ENCODE data around the gene UBXN2A. TPM values are rescaled to one million over a fixed set of nuclear protein-coding genes. Genes with fewer than 3 reads are reported as not detected.

Gene UBXN2A
- total RNA-seq, 1 donor from 2014 or later: 16.2 TPM

DNA sequence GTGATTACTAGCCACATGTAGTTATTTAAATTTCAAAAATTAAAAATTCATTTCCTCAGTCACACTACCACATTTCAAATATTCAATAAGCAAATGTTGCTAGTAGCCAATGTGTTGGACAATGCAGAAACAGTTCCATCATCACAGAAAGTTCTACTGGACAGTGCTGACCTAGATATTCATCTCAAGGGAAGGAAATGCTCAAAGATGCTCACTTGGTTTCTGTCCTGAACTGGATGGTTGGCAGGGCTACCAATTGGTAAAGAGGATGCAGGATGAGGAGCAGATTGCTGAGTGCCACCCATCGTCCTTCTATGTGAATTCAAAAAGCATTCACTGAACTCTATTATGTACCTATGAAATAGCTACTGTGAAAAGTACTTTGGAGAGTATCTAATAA is 6.0 kb upstream of the UBXN2A start:
- TF ChIP-seq, protein P1, sequence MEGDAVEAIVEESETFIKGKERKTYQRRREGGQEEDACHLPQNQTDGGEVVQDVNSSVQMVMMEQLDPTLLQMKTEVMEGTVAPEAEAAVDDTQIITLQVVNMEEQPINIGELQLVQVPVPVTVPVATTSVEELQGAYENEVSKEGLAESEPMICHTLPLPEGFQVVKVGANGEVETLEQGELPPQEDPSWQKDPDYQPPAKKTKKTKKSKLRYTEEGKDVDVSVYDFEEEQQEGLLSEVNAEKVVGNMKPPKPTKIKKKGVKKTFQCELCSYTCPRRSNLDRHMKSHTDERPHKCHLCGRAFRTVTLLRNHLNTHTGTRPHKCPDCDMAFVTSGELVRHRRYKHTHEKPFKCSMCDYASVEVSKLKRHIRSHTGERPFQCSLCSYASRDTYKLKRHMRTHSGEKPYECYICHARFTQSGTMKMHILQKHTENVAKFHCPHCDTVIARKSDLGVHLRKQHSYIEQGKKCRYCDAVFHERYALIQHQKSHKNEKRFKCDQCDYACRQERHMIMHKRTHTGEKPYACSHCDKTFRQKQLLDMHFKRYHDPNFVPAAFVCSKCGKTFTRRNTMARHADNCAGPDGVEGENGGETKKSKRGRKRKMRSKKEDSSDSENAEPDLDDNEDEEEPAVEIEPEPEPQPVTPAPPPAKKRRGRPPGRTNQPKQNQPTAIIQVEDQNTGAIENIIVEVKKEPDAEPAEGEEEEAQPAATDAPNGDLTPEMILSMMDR (IDR thresholded peaks at IDR 0.05; ENCODE audit: insufficient read depth, low read length, poor library complexity, severe bottlenecking): no peak
- DNase-seq (ENCODE audit: low read depth): no peak
- H3K36me3 ChIP-seq (ENCODE audit: control insufficient read depth, insufficient read depth, low read length): no peaks in the 10 kb centered on the region

DNA sequence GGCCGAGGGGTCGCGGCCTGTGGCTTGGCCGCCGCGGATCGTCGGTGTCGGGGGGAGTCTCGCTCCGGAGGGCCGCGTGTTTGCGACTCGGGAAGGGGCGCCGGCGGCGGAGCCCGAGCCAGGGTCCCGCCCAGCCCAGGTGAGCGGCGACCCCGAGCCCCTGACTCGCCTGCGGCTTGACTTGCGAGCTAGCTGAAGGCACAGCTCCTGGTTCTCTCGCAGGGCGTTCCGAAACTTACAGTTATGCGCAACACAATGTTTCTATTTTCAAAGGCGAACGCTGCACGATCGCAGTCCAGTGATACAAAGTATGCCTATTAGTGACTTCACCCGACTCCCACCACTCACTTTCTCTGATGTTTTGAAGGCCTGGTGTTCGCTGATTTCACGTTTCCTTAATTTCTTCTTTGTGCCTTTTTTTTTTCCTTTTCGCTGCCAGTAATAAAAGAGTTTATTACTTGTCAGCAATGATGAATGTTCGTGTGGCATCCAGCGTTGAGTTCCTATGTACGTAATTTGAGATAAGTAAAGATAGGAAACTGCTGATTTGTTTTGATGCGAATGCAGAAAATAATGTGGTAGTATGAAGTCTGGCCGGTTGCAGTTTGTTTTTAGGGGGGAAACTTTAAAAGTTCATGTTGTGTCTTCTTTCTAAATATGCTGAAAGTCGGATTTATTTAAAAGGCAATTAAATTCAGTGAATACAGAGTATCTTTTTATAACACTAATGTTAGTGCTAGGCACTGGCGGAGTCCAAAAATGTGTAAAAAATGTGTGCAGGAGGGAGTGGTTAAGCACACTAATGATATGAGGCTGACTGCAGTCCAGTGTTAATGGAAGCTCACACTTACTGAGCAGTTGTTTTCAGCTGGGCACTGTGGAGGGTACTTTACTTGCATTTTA is 706 bp downstream of the UBXN2A start:
- TF ChIP-seq, protein P1 (IDR thresholded peaks at IDR 0.05; ENCODE audit: insufficient read depth, low read length, poor library complexity, severe bottlenecking): no peak
- Histone ChIP-seq H3K27me3 (ENCODE audit: control insufficient read depth, insufficient read depth, low read length) (no peaks in the 10 kb centered on the region), H3K4me3 (ENCODE audit: low read depth, low read length) (peak overlapping the region; percentile 55), H3K36me3 (ENCODE audit: control insufficient read depth, insufficient read depth, low read length) (no peaks in the 10 kb centered on the region)
- DNase-seq (ENCODE audit: low read depth): no peak

More for the DNA sequence above, 6.0 kb upstream of the UBXN2A start:
- H3K4me3 ChIP-seq (ENCODE audit: low read depth, low read length): no peak overlapping the region
- H3K27me3 ChIP-seq (ENCODE audit: control insufficient read depth, insufficient read depth, low read length): no peaks in the 10 kb centered on the region

DNA sequence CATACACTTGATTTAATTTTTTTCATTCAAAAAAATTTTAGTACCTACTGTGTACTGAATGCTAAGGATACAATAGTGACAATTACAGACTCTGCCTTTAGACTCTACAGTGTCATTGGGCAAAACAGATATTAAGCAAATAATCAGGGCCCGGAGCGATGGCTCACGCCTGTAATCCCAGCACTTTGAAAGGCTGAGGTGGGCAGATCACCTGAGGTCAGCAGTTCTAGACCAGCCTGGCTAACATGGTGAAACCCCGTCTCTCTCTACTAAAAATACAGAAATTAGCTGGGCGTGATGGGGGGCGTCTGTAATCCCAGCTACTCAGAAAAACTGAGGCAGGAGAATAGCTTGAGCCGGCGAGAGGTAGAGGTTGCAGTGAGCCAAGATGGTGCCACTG is 1.4 kb downstream of the UBXN2A start:
- no peaks in the 10 kb centered on the region for H3K36me3 ChIP-seq (ENCODE audit: control insufficient read depth, insufficient read depth, low read length)
- DNase-seq (ENCODE audit: low read depth): no peak
- no peaks in the 10 kb centered on the region for H3K27me3 ChIP-seq (ENCODE audit: control insufficient read depth, insufficient read depth, low read length)
- TF ChIP-seq, protein P1 (IDR thresholded peaks at IDR 0.05; ENCODE audit: insufficient read depth, low read length, poor library complexity, severe bottlenecking): no peak
- H3K4me3 ChIP-seq (ENCODE audit: low read depth, low read length): peak overlapping the region; percentile 55

DNA sequence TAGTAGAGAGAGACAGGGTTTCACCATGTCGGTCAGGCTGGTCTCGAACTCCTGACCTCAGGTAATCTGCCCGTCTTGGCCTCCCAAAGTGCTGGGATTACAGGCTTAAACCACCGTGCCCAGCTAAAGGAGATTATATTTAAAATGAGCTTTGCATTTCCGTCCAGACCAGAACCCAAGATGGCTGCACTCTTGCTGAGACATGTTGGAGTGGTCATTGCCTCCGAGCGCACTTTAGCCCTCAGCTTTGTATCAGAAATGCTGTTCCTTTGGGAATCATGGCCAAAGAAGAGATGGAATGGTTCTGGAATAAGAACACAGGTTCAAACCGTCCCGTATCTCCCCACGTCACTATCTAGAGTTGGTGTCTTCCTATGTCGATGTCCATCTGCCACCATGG is 3.4 kb downstream of the UBXN2A start:
- DNase-seq (ENCODE audit: low read depth): no peak
- no peak overlapping the region for H3K4me3 ChIP-seq (ENCODE audit: low read depth, low read length)
- no peaks in the 10 kb centered on the region for H3K36me3 ChIP-seq (ENCODE audit: control insufficient read depth, insufficient read depth, low read length)
- H3K27me3 ChIP-seq (ENCODE audit: control insufficient read depth, insufficient read depth, low read length): no peaks in the 10 kb centered on the region
- TF ChIP-seq, protein P1 (IDR thresholded peaks at IDR 0.05; ENCODE audit: insufficient read depth, low read length, poor library complexity, severe bottlenecking): no peak

DNA sequence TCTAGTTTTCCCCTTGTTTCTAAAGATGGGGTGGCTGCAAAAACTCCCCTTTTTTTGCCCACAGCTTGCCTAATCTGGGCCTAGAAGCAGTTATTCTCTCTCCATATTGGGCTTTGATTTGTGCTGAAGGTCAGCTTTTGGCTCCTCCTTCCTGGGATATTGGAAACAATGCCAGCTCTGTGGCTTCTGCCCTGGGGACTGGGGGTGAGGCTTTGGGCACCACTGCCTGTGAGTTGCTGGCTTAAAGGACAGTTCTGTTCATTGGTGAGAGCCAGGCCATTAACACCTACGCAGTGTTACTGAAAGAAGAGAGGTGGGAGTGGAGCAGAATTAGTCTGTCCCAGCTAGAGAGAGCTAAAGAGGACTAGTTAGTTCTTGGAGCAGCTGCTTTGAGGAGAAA is 4.3 kb downstream of the UBXN2A start:
- TF ChIP-seq, protein P1 (IDR thresholded peaks at IDR 0.05; ENCODE audit: insufficient read depth, low read length, poor library complexity, severe bottlenecking): no peak
- no peaks in the 10 kb centered on the region for H3K36me3 ChIP-seq (ENCODE audit: control insufficient read depth, insufficient read depth, low read length)
- DNase-seq (ENCODE audit: low read depth): no peak
- no peaks in the 10 kb centered on the region for H3K27me3 ChIP-seq (ENCODE audit: control insufficient read depth, insufficient read depth, low read length)
- no peak overlapping the region for H3K4me3 ChIP-seq (ENCODE audit: low read depth, low read length)
